GM23338 (cell line): Measurements from ENCODE around the gene RAB5IF. TPM values are rescaled to one million over a fixed set of nuclear protein-coding genes. Genes with fewer than 3 reads are reported as not detected.

ENCODE experiments used
- ATAC-seq: fragments of 200-7000 bp; cut with Tn5 transposase; 3 replicates; pipeline ENCODE4 v1.9.1; 2020
- DNase-seq: peaks from one replicate; pipeline ENCODE4 v3.0.0-alpha.2; 2015; ENCODE audit warnings: low spot score
- H2AFZ ChIP-seq: fragments of 200-600 bp; sonication (generic); 2 replicates; pipeline ENCODE4 v1.8.0; 2016; ENCODE audit warnings: antibody characterized with exemption, mild to moderate bottlenecking, moderate library complexity
- H3F3A ChIP-seq: fragments of 200-600 bp; sonication (generic); replicated peaks from 2 replicates; pipeline ENCODE4 v1.8.0; 2017; ENCODE audit warnings: antibody characterized with exemption, mixed run types, low read depth
- H3K27ac ChIP-seq: fragments of 200-600 bp; sonication (generic); 2 replicates; pipeline ENCODE4 v1.6.1; 2016; ENCODE audit warnings: low read depth
- H3K27me3 ChIP-seq: fragments of 200-600 bp; sonication (generic); 2 replicates; pipeline ENCODE4 v1.8.0; 2016; ENCODE audit warnings: mild to moderate bottlenecking, mixed run types, moderate library complexity; ENCODE audit not compliant: insufficient read depth
- H3K36me3 ChIP-seq: fragments of 200-600 bp; sonication (generic); 2 replicates; pipeline ENCODE4 v1.8.0; 2016; ENCODE audit warnings: mild to moderate bottlenecking; ENCODE audit not compliant: insufficient read depth
- H3K4me1 ChIP-seq: fragments of 200-600 bp; sonication (generic); 2 replicates; pipeline ENCODE4 v1.8.0; 2016; ENCODE audit warnings: mild to moderate bottlenecking, moderate library complexity; ENCODE audit not compliant: insufficient read depth
- H3K4me2 ChIP-seq: fragments of 200-600 bp; sonication (generic); 2 replicates; pipeline ENCODE4 v1.7.1; 2017; ENCODE audit warnings: mixed run types
- H3K4me3 ChIP-seq: fragments of 200-600 bp; sonication (generic); 2 replicates; pipeline ENCODE4 v1.6.1; 2016; ENCODE audit warnings: mixed run types
- H3K79me2 ChIP-seq: fragments of 200-600 bp; sonication (generic); replicated peaks from 2 replicates; pipeline ENCODE4 v1.8.0; 2017; ENCODE audit warnings: mild to moderate bottlenecking; ENCODE audit not compliant: insufficient read depth
- H3K9me2 ChIP-seq: fragments of 200-600 bp; sonication (generic); 2 replicates; pipeline ENCODE4 v1.8.0; 2017; ENCODE audit not compliant: insufficient read depth
- H4K20me1 ChIP-seq: fragments of 200-600 bp; sonication (generic); replicated peaks from 2 replicates; pipeline ENCODE4 v1.8.0; 2017; ENCODE audit warnings: mild to moderate bottlenecking; ENCODE audit not compliant: insufficient read depth
- H3K27ac Mint-ChIP-seq: 2 replicates; pipeline ENCODE4 v1.8.0; 2020; ENCODE audit warnings: inconsistent platforms, mild to moderate bottlenecking, moderate library complexity, mixed read lengths
- H3K27me3 Mint-ChIP-seq: 3 replicates; pipeline ENCODE4 v1.8.0; 2022; ENCODE audit warnings: low read depth, mild to moderate bottlenecking, moderate library complexity, mixed read lengths, inconsistent platforms; ENCODE audit not compliant: insufficient read depth, poor library complexity
- H3K36me3 Mint-ChIP-seq: 3 replicates; pipeline ENCODE4 v1.8.0; 2021; ENCODE audit warnings: low read depth, mild to moderate bottlenecking, inconsistent platforms, moderate library complexity, mixed read lengths
- H3K4me1 Mint-ChIP-seq: 3 replicates; pipeline ENCODE4 v1.8.0; 2020; ENCODE audit warnings: mild to moderate bottlenecking, inconsistent platforms, mixed read lengths
- H3K4me3 Mint-ChIP-seq: 3 replicates; pipeline ENCODE4 v1.8.0; 2021; ENCODE audit warnings: moderate library complexity, mild to moderate bottlenecking, inconsistent platforms, mixed read lengths
- H3K9me3 Mint-ChIP-seq: 3 replicates; pipeline ENCODE4 v1.8.0; 2020; ENCODE audit warnings: moderate library complexity, mild to moderate bottlenecking, inconsistent platforms, mixed read lengths
- CREB1 ChIP-seq: fragments of 250-450 bp; sonication (Bioruptor Pico); IDR thresholded peaks from 2 replicates; pipeline ENCODE4 v1.5.0; 2020; ENCODE audit warnings: low read depth, mild to moderate bottlenecking, moderate library complexity
- EZH2 ChIP-seq: fragments of 200-600 bp; sonication (generic); IDR thresholded peaks from one replicate; pipeline ENCODE4 v1.8.0; 2017; ENCODE audit warnings: antibody characterized with exemption, mild to moderate bottlenecking, low read depth; ENCODE audit not compliant: unreplicated experiment
- EZH2phosphoT487 ChIP-seq: fragments of 200-600 bp; sonication (generic); IDR thresholded peaks from one replicate; pipeline ENCODE4 v1.8.1; 2018; ENCODE audit warnings: antibody characterized with exemption; ENCODE audit not compliant: unreplicated experiment
- JUNB ChIP-seq: IDR thresholded peaks from one replicate; pipeline ENCODE4 v1.6.1; 2016; ENCODE audit warnings: antibody characterized with exemption; ENCODE audit not compliant: unreplicated experiment
- NANOG ChIP-seq: IDR thresholded peaks from 2 replicates; pipeline ENCODE4 v1.6.1; 2016; ENCODE audit warnings: antibody characterized with exemption, borderline replicate concordance
- POLR2AphosphoS5 ChIP-seq: IDR thresholded peaks from 2 replicates; pipeline ENCODE4 v1.6.1; 2016; ENCODE audit warnings: antibody characterized with exemption, low read depth
- STAT1 ChIP-seq: IDR thresholded peaks from one replicate; pipeline ENCODE4 v1.6.1; 2016; ENCODE audit warnings: antibody characterized with exemption; ENCODE audit not compliant: unreplicated experiment
- ZNF114 ChIP-seq: fragments of 250-450 bp; sonication (Bioruptor Pico); IDR thresholded peaks from 2 replicates; pipeline ENCODE4 v1.5.0; 2020; ENCODE audit warnings: mild to moderate bottlenecking, moderate library complexity
- ZNF331 ChIP-seq: fragments of 250-450 bp; sonication (Bioruptor Pico); IDR thresholded peaks from 2 replicates; pipeline ENCODE4 v1.5.0; 2020; ENCODE audit warnings: low read depth, mild to moderate bottlenecking, moderate library complexity
- polyA plus RNA-seq: library from polyadenylated mRNA; unstranded; fragments of >200 nt; fragmentation: Nextera tagmentation; extraction: Ambion mirVana; gene quantifications from 2 replicates; pipeline ENCODE4 v1.2.1, GENCODE V29; 2016
- total RNA-seq: library from RNA; depleted of rRNA; stranded (reverse); fragments of >200 nt; shearing (Covaris generic); gene quantifications from 2 replicates; pipeline ENCODE4 v1.2.3, GENCODE V29; 2014
- TF ChIP-seq, protein P1 (sequence below): IDR thresholded peaks from one replicate; pipeline ENCODE4 v1.6.1; 2018; ENCODE audit warnings: antibody characterized with exemption; ENCODE audit not compliant: unreplicated experiment
- TF ChIP-seq, protein P2 (sequence below): fragments of 250-450 bp; sonication (Bioruptor Pico); IDR thresholded peaks from 2 replicates; pipeline ENCODE4 v1.5.0; 2020; ENCODE audit warnings: mild to moderate bottlenecking, moderate library complexity
- TF ChIP-seq, protein P3 (sequence below): IDR thresholded peaks from 2 replicates; pipeline ENCODE4 v1.6.1; 2016; ENCODE audit warnings: antibody characterized with exemption

Gene RAB5IF
- total and polyA plus RNA-seq, 2 experiments from 2014 or later, result 123 to 138 TPM

DNA sequence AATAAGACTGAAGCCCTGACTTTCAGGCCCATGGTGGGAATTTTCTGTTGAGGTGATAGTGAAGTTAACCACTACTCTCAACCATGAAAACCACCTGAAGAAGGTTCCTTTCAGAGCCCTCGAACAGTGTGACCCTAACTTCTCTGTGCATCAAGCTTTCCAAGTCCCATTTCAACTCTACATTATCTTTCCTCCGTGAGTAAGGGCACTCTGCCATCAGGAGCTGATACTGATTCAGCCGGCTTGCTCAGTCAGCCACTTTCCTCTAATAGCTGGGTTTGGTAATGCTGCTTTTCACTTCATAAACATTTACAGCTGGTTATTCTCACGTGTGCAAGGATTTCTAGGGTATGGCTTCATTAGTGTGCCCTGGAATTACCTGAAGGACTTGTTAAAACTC, 51.2 kb downstream of the RAB5IF start:
- Histone ChIP-seq H3K27me3 (no peaks in the 10 kb centered on the region), H4K20me1 (no peaks in the 10 kb centered on the region), H3K27ac (no peak overlapping the region), H3K79me2 (no peaks in the 10 kb centered on the region), H3K36me3 (no peaks in the 10 kb centered on the region; the same call in 1 of the 2 replicates), H3K9me2 (no peaks in the 10 kb centered on the region), H3K4me2 (no peak overlapping the region), H3K4me1 (no peaks in the 10 kb centered on the region), H3F3A (no peaks in the 10 kb centered on the region), H2AFZ (no peak overlapping the region), H3K4me3 (no peak overlapping the region)
- H3K4me3 Mint-ChIP-seq, result no peak overlapping the region
- no peaks in the 10 kb centered on the region for H3K4me1 Mint-ChIP-seq
- TF ChIP-seq ZNF114 (no peak), STAT1 (no peak), POLR2AphosphoS5 (no peak), JUNB (no peak), ZNF331 (no peak), NANOG (no peak), EZH2 (no peak)
- TF ChIP-seq, protein P1, sequence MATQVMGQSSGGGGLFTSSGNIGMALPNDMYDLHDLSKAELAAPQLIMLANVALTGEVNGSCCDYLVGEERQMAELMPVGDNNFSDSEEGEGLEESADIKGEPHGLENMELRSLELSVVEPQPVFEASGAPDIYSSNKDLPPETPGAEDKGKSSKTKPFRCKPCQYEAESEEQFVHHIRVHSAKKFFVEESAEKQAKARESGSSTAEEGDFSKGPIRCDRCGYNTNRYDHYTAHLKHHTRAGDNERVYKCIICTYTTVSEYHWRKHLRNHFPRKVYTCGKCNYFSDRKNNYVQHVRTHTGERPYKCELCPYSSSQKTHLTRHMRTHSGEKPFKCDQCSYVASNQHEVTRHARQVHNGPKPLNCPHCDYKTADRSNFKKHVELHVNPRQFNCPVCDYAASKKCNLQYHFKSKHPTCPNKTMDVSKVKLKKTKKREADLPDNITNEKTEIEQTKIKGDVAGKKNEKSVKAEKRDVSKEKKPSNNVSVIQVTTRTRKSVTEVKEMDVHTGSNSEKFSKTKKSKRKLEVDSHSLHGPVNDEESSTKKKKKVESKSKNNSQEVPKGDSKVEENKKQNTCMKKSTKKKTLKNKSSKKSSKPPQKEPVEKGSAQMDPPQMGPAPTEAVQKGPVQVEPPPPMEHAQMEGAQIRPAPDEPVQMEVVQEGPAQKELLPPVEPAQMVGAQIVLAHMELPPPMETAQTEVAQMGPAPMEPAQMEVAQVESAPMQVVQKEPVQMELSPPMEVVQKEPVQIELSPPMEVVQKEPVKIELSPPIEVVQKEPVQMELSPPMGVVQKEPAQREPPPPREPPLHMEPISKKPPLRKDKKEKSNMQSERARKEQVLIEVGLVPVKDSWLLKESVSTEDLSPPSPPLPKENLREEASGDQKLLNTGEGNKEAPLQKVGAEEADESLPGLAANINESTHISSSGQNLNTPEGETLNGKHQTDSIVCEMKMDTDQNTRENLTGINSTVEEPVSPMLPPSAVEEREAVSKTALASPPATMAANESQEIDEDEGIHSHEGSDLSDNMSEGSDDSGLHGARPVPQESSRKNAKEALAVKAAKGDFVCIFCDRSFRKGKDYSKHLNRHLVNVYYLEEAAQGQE, result no peak
- DNase-seq (no peak), ATAC-seq (no peak)
- peaks cover 4% of the 10 kb centered on the region; the same call in 1 of the 3 replicates for H3K36me3 Mint-ChIP-seq
- peaks cover 4% of the 10 kb centered on the region for H3K27me3 Mint-ChIP-seq
- H3K27ac Mint-ChIP-seq, result no peak overlapping the region
- no peaks in the 10 kb centered on the region for H3K9me3 Mint-ChIP-seq

DNA sequence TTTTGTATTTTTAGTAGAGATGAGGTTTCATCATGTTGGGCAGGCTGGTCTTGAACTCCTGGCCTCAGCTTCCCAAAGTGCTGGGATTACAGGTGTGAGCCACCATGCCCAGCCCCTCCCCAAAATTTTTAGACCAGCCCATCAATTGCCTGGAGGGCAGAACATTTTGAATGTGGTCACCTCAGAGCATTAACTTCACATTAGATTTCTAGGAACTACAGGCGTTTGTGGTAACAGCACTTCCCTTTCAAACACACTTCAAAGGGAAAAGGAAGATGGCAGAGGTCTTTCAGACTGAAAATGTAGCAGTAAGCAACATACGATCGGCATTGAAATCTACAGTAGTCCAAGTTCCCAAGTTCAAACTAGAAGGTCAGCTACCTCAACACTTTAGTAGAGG, 52.7 kb downstream of the RAB5IF start:
- Histone ChIP-seq H3K4me2 (no peak overlapping the region), H3K27ac (no peak overlapping the region), H3K36me3 (no peaks in the 10 kb centered on the region; the same call in 1 of the 2 replicates), H3K4me3 (no peak overlapping the region), H4K20me1 (no peaks in the 10 kb centered on the region; the same call in 1 of the 2 replicates), H3K4me1 (no peaks in the 10 kb centered on the region), H3F3A (no peaks in the 10 kb centered on the region), H3K9me2 (no peaks in the 10 kb centered on the region), H3K27me3 (no peaks in the 10 kb centered on the region), H3K79me2 (no peaks in the 10 kb centered on the region), H2AFZ (no peak overlapping the region)
- Mint-ChIP-seq H3K27ac (no peak overlapping the region), H3K27me3 (peaks cover 2% of the 10 kb centered on the region), H3K9me3 (no peaks in the 10 kb centered on the region), H3K4me3 (no peak overlapping the region), H3K4me1 (no peaks in the 10 kb centered on the region), H3K36me3 (peaks cover 4% of the 10 kb centered on the region; the same call in 1 of the 3 replicates)
- ATAC-seq, result no peak
- no peak for DNase-seq
- TF ChIP-seq ZNF114 (no peak), EZH2 (no peak), CREB1 (CRISPR knock-in tag) (no peak), EZH2phosphoT487 (no peak)
- TF ChIP-seq, protein P2, sequence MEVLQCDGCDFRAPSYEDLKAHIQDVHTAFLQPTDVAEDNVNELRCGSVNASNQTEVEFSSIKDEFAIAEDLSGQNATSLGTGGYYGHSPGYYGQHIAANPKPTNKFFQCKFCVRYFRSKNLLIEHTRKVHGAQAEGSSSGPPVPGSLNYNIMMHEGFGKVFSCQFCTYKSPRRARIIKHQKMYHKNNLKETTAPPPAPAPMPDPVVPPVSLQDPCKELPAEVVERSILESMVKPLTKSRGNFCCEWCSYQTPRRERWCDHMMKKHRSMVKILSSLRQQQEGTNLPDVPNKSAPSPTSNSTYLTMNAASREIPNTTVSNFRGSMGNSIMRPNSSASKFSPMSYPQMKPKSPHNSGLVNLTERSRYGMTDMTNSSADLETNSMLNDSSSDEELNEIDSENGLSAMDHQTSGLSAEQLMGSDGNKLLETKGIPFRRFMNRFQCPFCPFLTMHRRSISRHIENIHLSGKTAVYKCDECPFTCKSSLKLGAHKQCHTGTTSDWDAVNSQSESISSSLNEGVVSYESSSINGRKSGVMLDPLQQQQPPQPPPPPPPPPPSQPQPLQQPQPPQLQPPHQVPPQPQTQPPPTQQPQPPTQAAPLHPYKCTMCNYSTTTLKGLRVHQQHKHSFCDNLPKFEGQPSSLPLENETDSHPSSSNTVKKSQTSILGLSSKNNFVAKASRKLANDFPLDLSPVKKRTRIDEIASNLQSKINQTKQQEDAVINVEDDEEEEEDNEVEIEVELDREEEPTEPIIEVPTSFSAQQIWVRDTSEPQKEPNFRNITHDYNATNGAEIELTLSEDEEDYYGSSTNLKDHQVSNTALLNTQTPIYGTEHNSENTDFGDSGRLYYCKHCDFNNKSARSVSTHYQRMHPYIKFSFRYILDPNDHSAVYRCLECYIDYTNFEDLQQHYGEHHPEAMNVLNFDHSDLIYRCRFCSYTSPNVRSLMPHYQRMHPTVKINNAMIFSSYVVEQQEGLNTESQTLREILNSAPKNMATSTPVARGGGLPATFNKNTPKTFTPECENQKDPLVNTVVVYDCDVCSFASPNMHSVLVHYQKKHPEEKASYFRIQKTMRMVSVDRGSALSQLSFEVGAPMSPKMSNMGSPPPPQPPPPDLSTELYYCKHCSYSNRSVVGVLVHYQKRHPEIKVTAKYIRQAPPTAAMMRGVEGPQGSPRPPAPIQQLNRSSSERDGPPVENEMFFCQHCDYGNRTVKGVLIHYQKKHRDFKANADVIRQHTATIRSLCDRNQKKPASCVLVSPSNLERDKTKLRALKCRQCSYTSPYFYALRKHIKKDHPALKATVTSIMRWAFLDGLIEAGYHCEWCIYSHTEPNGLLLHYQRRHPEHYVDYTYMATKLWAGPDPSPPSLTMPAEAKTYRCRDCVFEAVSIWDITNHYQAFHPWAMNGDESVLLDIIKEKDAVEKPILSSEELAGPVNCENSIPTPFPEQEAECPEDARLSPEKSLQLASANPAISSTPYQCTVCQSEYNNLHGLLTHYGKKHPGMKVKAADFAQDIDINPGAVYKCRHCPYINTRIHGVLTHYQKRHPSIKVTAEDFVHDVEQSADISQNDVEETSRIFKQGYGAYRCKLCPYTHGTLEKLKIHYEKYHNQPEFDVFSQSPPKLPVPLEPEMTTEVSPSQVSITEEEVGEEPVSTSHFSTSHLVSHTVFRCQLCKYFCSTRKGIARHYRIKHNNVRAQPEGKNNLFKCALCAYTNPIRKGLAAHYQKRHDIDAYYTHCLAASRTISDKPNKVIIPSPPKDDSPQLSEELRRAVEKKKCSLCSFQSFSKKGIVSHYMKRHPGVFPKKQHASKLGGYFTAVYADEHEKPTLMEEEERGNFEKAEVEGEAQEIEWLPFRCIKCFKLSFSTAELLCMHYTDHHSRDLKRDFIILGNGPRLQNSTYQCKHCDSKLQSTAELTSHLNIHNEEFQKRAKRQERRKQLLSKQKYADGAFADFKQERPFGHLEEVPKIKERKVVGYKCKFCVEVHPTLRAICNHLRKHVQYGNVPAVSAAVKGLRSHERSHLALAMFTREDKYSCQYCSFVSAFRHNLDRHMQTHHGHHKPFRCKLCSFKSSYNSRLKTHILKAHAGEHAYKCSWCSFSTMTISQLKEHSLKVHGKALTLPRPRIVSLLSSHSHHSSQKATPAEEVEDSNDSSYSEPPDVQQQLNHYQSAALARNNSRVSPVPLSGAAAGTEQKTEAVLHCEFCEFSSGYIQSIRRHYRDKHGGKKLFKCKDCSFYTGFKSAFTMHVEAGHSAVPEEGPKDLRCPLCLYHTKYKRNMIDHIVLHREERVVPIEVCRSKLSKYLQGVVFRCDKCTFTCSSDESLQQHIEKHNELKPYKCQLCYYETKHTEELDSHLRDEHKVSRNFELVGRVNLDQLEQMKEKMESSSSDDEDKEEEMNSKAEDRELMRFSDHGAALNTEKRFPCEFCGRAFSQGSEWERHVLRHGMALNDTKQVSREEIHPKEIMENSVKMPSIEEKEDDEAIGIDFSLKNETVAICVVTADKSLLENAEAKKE (CRISPR knock-in tag), result no peak
- TF ChIP-seq, protein P3, sequence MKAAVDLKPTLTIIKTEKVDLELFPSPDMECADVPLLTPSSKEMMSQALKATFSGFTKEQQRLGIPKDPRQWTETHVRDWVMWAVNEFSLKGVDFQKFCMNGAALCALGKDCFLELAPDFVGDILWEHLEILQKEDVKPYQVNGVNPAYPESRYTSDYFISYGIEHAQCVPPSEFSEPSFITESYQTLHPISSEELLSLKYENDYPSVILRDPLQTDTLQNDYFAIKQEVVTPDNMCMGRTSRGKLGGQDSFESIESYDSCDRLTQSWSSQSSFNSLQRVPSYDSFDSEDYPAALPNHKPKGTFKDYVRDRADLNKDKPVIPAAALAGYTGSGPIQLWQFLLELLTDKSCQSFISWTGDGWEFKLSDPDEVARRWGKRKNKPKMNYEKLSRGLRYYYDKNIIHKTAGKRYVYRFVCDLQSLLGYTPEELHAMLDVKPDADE, result no peak
